Activated T-cell treated with anti-CD3 and anti-CD28 coated beads, Interleukin-2, amount 50 U/mL, for 24 hours (primary cell): Measurements from ENCODE around the gene ENTR1.
A peak's percentile ranks its signal among the peaks of the same experiment; 100 is the strongest.

Experiments used
- DNase-seq: peaks from one replicate; pipeline ENCODE4 v3.0.0-alpha.2; 2020
- H3K27ac Mint-ChIP-seq: 2 replicates; pipeline ENCODE4 v1.8.0; 2020; ENCODE audit warnings: mild to moderate bottlenecking, mixed read lengths
- H3K27me3 Mint-ChIP-seq: 2 replicates; pipeline ENCODE4 v1.8.0; 2020; ENCODE audit warnings: mixed read lengths
- H3K36me3 Mint-ChIP-seq: 2 replicates; pipeline ENCODE4 v1.8.0; 2020; ENCODE audit warnings: low read depth, mixed read lengths
- H3K4me1 Mint-ChIP-seq: 2 replicates; pipeline ENCODE4 v1.8.0; 2020; ENCODE audit warnings: low read depth, mixed read lengths
- H3K4me3 Mint-ChIP-seq: 2 replicates; pipeline ENCODE4 v1.8.0; 2020; ENCODE audit warnings: mild to moderate bottlenecking, moderate library complexity, mixed read lengths
- H3K9me3 Mint-ChIP-seq: 2 replicates; pipeline ENCODE4 v1.8.0; 2020; ENCODE audit warnings: mixed read lengths

ENTR1 gene

GRCh38 chr9:136363106-136363948, 47.1 kb downstream of the ENTR1 start, which contains the start of gene DNLZ:
Gene DNLZ, minus strand, starts transcription at chr9:136363744. Its CDS starts 30 bp downstream, at chr9:136363714.
- H3K27me3 Mint-ChIP-seq, result no peaks in the 10 kb centered on the region
- H3K4me1 Mint-ChIP-seq, result peaks cover 17% of the 10 kb centered on the region
- no peaks in the 10 kb centered on the region for H3K9me3 Mint-ChIP-seq
- H3K4me3 Mint-ChIP-seq, result peak within 1 kb of the TSS; percentile 86
- DNase-seq, result peak; percentile 97
- H3K36me3 Mint-ChIP-seq, result peaks cover 32% of the 10 kb centered on the region
- H3K27ac Mint-ChIP-seq, result peak within 1 kb of the TSS; percentile 95

GRCh38 chr9:136362450-136362784, 48.0 kb downstream of the ENTR1 start:
- Mint-ChIP-seq H3K36me3 (peaks cover 33% of the 10 kb centered on the region), H3K27ac (peak overlapping the region; percentile 95), H3K4me1 (peaks cover 17% of the 10 kb centered on the region), H3K4me3 (peak overlapping the region; percentile 86), H3K27me3 (no peaks in the 10 kb centered on the region), H3K9me3 (no peaks in the 10 kb centered on the region)
- DNase-seq, result no peak

- H3K27ac Mint-ChIP-seq, result peak overlapping the region; percentile 18
These were observed 48.5 kb downstream of the ENTR1 start for GRCh38 chr9:136361754-136362449.

GRCh38 chr9:136361047-136361753, 49.2 kb downstream of the ENTR1 start:
- Mint-ChIP-seq H3K27me3 (no peaks in the 10 kb centered on the region), H3K27ac (no peak overlapping the region), H3K9me3 (no peaks in the 10 kb centered on the region), H3K36me3 (peaks cover 33% of the 10 kb centered on the region), H3K4me3 (no peak overlapping the region), H3K4me1 (peaks cover 17% of the 10 kb centered on the region)
- no peak for DNase-seq

More at GRCh38 chr9:136361754-136362449, 48.5 kb downstream of the ENTR1 start:
- Mint-ChIP-seq H3K4me1 (peaks cover 17% of the 10 kb centered on the region), H3K36me3 (peaks cover 33% of the 10 kb centered on the region), H3K4me3 (no peak overlapping the region), H3K27me3 (no peaks in the 10 kb centered on the region), H3K9me3 (no peaks in the 10 kb centered on the region)
- no peak for DNase-seq

- Mint-ChIP-seq H3K27ac (no peak overlapping the region), H3K9me3 (no peaks in the 10 kb centered on the region), H3K4me1 (peaks cover 17% of the 10 kb centered on the region), H3K4me3 (no peak overlapping the region), H3K36me3 (peaks cover 33% of the 10 kb centered on the region), H3K27me3 (no peaks in the 10 kb centered on the region)
- DNase-seq, result no peak
These were observed 50.4 kb downstream of the ENTR1 start for GRCh38 chr9:136359774-136360718.

- H3K36me3 Mint-ChIP-seq, result peaks cover 33% of the 10 kb centered on the region
- H3K27ac Mint-ChIP-seq, result no peak overlapping the region
- no peak for DNase-seq
- no peaks in the 10 kb centered on the region for H3K27me3 Mint-ChIP-seq
- H3K4me3 Mint-ChIP-seq, result no peak overlapping the region
- H3K9me3 Mint-ChIP-seq, result no peaks in the 10 kb centered on the region
- peaks cover 12% of the 10 kb centered on the region for H3K4me1 Mint-ChIP-seq
These were observed 51.5 kb downstream of the ENTR1 start for GRCh38 chr9:136358888-136359287.

GRCh38 chr9:136358016-136358415, 52.4 kb downstream of the ENTR1 start:
- H3K4me3 Mint-ChIP-seq, result no peak overlapping the region
- H3K27me3 Mint-ChIP-seq, result no peaks in the 10 kb centered on the region
- peaks cover 10% of the 10 kb centered on the region for H3K4me1 Mint-ChIP-seq
- H3K27ac Mint-ChIP-seq, result no peak overlapping the region
- H3K36me3 Mint-ChIP-seq, result peaks cover 33% of the 10 kb centered on the region
- DNase-seq, result no peak
- no peaks in the 10 kb centered on the region for H3K9me3 Mint-ChIP-seq

- peaks cover 26% of the 10 kb centered on the region for H3K36me3 Mint-ChIP-seq
- peaks cover 3% of the 10 kb centered on the region for H3K4me1 Mint-ChIP-seq
- no peak overlapping the region for H3K27ac Mint-ChIP-seq
- no peak overlapping the region for H3K4me3 Mint-ChIP-seq
- H3K27me3 Mint-ChIP-seq, result no peaks in the 10 kb centered on the region
- no peak for DNase-seq
- no peaks in the 10 kb centered on the region for H3K9me3 Mint-ChIP-seq
These were observed 53.1 kb downstream of the ENTR1 start for GRCh38 chr9:136357202-136357725.

GRCh38 chr9:136355616-136356557, 54.5 kb downstream of the ENTR1 start:
- no peak overlapping the region for H3K27ac Mint-ChIP-seq
- no peaks in the 10 kb centered on the region for H3K9me3 Mint-ChIP-seq
- peaks cover 15% of the 10 kb centered on the region for H3K36me3 Mint-ChIP-seq
- no peak overlapping the region for H3K4me3 Mint-ChIP-seq
- DNase-seq, result no peak
- H3K4me1 Mint-ChIP-seq, result no peaks in the 10 kb centered on the region
- H3K27me3 Mint-ChIP-seq, result no peaks in the 10 kb centered on the region

GRCh38 chr9:136354592-136355085, 55.8 kb downstream of the ENTR1 start:
- Mint-ChIP-seq H3K27me3 (no peaks in the 10 kb centered on the region), H3K9me3 (no peaks in the 10 kb centered on the region), H3K4me1 (no peaks in the 10 kb centered on the region), H3K36me3 (peaks cover 6% of the 10 kb centered on the region), H3K27ac (peak overlapping the region; percentile 55), H3K4me3 (no peak overlapping the region)
- DNase-seq, result no peak

GRCh38 chr9:136353757-136354488, 56.5 kb downstream of the ENTR1 start:
- DNase-seq, result no peak
- H3K27ac Mint-ChIP-seq, result no peak overlapping the region
- no peaks in the 10 kb centered on the region for H3K9me3 Mint-ChIP-seq
- peaks cover 2% of the 10 kb centered on the region for H3K36me3 Mint-ChIP-seq
- H3K4me1 Mint-ChIP-seq, result no peaks in the 10 kb centered on the region
- H3K27me3 Mint-ChIP-seq, result no peaks in the 10 kb centered on the region
- no peak overlapping the region for H3K4me3 Mint-ChIP-seq

GRCh38 chr9:136353088-136353487, 57.3 kb downstream of the ENTR1 start:
- no peaks in the 10 kb centered on the region for H3K36me3 Mint-ChIP-seq
- H3K27ac Mint-ChIP-seq, result no peak overlapping the region
- no peaks in the 10 kb centered on the region for H3K4me1 Mint-ChIP-seq
- H3K9me3 Mint-ChIP-seq, result no peaks in the 10 kb centered on the region
- H3K27me3 Mint-ChIP-seq, result no peaks in the 10 kb centered on the region
- DNase-seq, result no peak
- no peak overlapping the region for H3K4me3 Mint-ChIP-seq
